Right atrium auricular region (tissue), 2 donors: Measurements from ENCODE around the gene SLC12A6. TPM values are rescaled to one million over a fixed set of nuclear protein-coding genes. Genes with fewer than 3 reads are reported as not detected.

Experiments
- DNase-seq: peaks from one replicate; pipeline ENCODE4 v3.0.0-alpha.2; 2019; ENCODE audit warnings: low spot score
- H3K27ac ChIP-seq, 2 donors: fragments of 200-600 bp; sonication (generic); 1 replicate in 1 of 2; 2 replicates in 1 of 2; pipeline ENCODE4 v1.5.1; 2016 to 2019
- H3K27me3 ChIP-seq, 2 donors: fragments of 200-600 bp; sonication (generic); one replicate each; pipeline versions ENCODE4 v1.5.1 to v1.6.0; 2017 to 2019
- H3K36me3 ChIP-seq: fragments of 200-600 bp; sonication (generic); one replicate; pipeline ENCODE4 v1.5.1; 2016
- H3K4me1 ChIP-seq, 2 donors: fragments of 200-600 bp; sonication (generic); one replicate each; pipeline versions ENCODE4 v1.5.1 to v1.6.0; 2017 to 2019
- H3K4me3 ChIP-seq, 2 donors: fragments of 200-600 bp; sonication (generic); 1 replicate in 1 of 2; 2 replicates in 1 of 2; pipeline ENCODE4 v1.5.1; 2017 to 2019; ENCODE audit warnings: mild to moderate bottlenecking in 1 of 2, moderate library complexity in 1 of 2
- H3K9me3 ChIP-seq, 2 donors: fragments of 200-600 bp; sonication (generic); one replicate each; pipeline ENCODE4 v1.5.1; 2019
- total RNA-seq, 2 donors: library from RNA; depleted of rRNA; stranded (reverse); fragments of >200 nt; gene quantifications; one replicate each; pipeline ENCODE4 v1.1.0, GENCODE V29; 2016
- TF ChIP-seq, protein P1 (sequence below), 2 donors: fragments of 200-600 bp; sonication (generic); IDR thresholded peaks; one replicate each; pipeline ENCODE4 v1.5.1; 2019; ENCODE audit warnings: antibody characterized with exemption in 2 of 2

Gene SLC12A6
- total RNA-seq, 2 donors from 2014 or later, result 21.1 to 21.6 TPM

DNA sequence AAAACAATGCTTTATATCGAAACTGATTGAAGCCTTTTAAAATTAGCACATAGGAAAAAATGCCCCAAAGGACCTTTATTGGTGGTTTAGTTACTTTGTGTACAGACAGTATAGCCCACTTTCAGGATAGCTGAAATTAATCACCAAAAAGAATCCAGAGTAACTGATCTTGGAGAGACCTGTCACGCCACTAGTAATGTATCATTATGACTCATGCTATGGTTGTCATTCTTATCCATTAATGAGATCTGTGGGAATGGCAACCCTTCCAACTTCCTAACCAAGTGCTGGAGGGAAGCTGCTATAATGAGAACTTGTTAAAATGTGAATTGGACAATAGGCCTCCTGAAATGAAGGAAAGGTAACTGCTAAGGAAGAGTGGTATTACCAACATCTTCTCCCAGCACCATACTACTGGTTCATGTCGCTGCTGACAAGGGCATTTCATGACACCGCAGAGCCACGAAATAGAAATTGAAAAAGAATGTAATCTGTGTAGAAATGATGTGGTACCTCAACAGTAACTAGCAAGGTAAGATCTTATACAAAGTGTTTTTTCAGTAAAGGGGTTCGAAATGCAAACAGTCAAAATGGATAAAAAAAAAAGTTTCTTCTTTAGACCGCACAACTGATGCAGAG lies 119.9 kb downstream of the SLC12A6 start:
- H3K4me3 ChIP-seq, result no peak overlapping the region
- no peaks in the 10 kb centered on the region for H3K9me3 ChIP-seq
- H3K27me3 ChIP-seq, result no peaks in the 10 kb centered on the region
- TF ChIP-seq, protein P1, sequence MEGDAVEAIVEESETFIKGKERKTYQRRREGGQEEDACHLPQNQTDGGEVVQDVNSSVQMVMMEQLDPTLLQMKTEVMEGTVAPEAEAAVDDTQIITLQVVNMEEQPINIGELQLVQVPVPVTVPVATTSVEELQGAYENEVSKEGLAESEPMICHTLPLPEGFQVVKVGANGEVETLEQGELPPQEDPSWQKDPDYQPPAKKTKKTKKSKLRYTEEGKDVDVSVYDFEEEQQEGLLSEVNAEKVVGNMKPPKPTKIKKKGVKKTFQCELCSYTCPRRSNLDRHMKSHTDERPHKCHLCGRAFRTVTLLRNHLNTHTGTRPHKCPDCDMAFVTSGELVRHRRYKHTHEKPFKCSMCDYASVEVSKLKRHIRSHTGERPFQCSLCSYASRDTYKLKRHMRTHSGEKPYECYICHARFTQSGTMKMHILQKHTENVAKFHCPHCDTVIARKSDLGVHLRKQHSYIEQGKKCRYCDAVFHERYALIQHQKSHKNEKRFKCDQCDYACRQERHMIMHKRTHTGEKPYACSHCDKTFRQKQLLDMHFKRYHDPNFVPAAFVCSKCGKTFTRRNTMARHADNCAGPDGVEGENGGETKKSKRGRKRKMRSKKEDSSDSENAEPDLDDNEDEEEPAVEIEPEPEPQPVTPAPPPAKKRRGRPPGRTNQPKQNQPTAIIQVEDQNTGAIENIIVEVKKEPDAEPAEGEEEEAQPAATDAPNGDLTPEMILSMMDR (IDR thresholded peaks at IDR 0.05), result no peak
- H3K36me3 ChIP-seq, result no peaks in the 10 kb centered on the region
- no peak overlapping the region for H3K27ac ChIP-seq
- no peak for DNase-seq
- no peaks in the 10 kb centered on the region for H3K4me1 ChIP-seq

DNA sequence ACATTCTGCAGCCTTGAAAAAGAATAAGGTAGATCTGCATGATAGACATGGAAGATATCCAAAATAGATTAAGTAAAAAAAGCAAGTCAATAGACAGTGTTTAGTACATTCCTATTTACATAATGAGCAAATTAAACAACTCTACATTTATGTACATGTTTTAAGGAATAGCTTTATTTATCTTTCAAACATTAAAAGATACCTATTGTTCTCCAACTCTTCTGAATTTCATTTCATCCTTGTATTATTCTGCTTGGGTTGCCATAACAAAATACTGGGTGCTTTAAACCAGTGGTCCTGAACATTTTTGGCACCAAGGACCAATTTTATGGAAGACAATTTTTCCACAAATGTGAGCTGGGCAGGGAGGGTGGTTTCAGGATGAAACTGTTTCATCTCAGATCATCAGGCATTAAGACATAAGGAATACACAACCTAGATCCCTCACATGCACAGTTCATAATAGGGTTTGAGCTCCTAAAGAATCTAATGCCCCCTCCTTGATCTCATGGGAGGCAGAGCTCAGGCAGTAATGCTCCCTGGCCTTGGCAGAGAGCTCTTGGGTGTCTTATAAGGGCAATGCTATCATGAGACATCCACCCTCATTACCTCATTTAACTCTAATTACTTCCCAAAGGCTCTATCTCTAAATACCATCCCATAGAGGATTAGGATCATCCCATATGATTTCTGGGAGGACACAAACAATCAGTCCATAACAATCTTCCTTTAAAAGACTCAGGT lies 120.9 kb downstream of the SLC12A6 start:
- Histone ChIP-seq H3K27me3 (no peaks in the 10 kb centered on the region), H3K27ac (no peak overlapping the region), H3K9me3 (no peaks in the 10 kb centered on the region), H3K4me1 (no peaks in the 10 kb centered on the region), H3K36me3 (no peaks in the 10 kb centered on the region), H3K4me3 (no peak overlapping the region)
- TF ChIP-seq, protein P1 (IDR thresholded peaks at IDR 0.05), result no peak
- DNase-seq, result no peak

DNA sequence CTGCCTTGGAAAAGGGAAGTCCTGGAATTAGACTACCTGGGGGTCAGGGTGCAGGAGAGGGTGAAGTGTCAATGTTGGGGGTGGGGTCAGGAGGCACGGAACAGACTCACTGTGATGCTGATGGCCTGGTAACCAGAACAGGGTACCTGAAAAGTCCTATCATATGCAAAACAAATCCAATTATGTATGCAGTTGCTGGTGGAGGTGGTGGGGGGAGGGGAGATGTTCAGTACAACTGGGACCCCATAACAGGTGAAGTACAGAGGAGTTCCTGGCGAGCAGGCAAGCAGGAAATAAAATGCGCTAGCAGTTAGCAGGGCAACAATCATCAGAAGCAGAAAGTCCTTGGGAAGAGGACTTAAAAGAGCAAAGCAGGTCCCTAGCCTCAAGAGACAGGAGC lies 123.4 kb downstream of the SLC12A6 start:
- no peaks in the 10 kb centered on the region for H3K9me3 ChIP-seq
- H3K27me3 ChIP-seq, result no peaks in the 10 kb centered on the region
- TF ChIP-seq, protein P1 (IDR thresholded peaks at IDR 0.05), result no peak
- no peak overlapping the region for H3K4me3 ChIP-seq
- DNase-seq, result no peak
- no peaks in the 10 kb centered on the region for H3K36me3 ChIP-seq
- H3K4me1 ChIP-seq, result peaks cover 0 to 4% of the 10 kb centered on the region in 2 donors
- H3K27ac ChIP-seq, result no peak overlapping the region

DNA sequence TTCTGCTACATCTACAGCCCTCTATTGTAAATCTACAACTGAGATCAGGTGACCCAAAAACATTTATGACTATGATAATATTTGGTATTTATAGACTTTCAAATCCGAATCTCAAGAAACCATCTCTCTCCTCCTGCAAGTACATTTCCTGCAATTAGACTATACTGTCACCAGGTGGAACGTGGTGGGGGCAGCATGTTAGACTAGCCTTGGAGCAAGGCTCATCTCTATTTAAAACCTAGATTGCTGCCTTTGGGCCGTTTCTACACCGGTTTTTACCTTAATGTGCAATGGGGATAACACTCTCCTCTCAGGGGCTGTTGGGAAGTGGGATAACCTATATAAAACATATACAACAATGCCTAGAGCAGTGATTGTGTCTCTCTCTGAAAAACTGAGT lies 123.9 kb downstream of the SLC12A6 start:
- Histone ChIP-seq H3K4me1 (peaks cover 0 to 7% of the 10 kb centered on the region in 2 donors), H3K27me3 (no peaks in the 10 kb centered on the region), H3K9me3 (no peaks in the 10 kb centered on the region), H3K27ac (no peak overlapping the region), H3K4me3 (no peak overlapping the region), H3K36me3 (no peaks in the 10 kb centered on the region)
- TF ChIP-seq, protein P1 (IDR thresholded peaks at IDR 0.05), result no peak
- DNase-seq, result no peak

GRCh38 chr15:34209421-34210282 lies 127.9 kb downstream of the SLC12A6 start, which contains the start of gene KATNBL1:
TSS of gene KATNBL1 (minus strand) at chr15:34210096. CDS start at chr15:34163676, 46,420 bp downstream.
- no peaks in the 10 kb centered on the region for H3K27me3 ChIP-seq
- TF ChIP-seq, protein P1 (IDR thresholded peaks at IDR 0.05), result peak; percentile 78 to 95
- no peaks in the 10 kb centered on the region for H3K9me3 ChIP-seq
- no peaks in the 10 kb centered on the region for H3K36me3 ChIP-seq
- H3K27ac ChIP-seq, result peak within 1 kb of the TSS; percentile 76 to 81
- peaks cover 0 to 10% of the 10 kb centered on the region in 2 donors for H3K4me1 ChIP-seq
- peak; percentile 92 for DNase-seq
- H3K4me3 ChIP-seq, result peak within 1 kb of the TSS; percentile 60 to 65
